Ammon's horn (tissue), 1 donor: ENCODE results near the gene CBX4.

Experiments
- DNase-seq: peaks from one replicate; pipeline ENCODE4 v3.0.0-alpha.2; 2016; ENCODE audit warnings: low spot score

The CBX4 gene

GRCh38 chr17:79829004-79829403 lies 10.2 kb downstream of the CBX4 start:
- DNase-seq, result no peak

GRCh38 chr17:79826841-79827578 lies 12.2 kb downstream of the CBX4 start:
- no peak for DNase-seq

- DNase-seq, result peak; percentile 58
Measured at GRCh38 chr17:79826204-79826680, 13.0 kb downstream of the CBX4 start.

- no peak for DNase-seq
Measured at GRCh38 chr17:79825580-79825921, 13.7 kb downstream of the CBX4 start.

GRCh38 chr17:79824893-79825579 lies 14.2 kb downstream of the CBX4 start:
- no peak for DNase-seq

GRCh38 chr17:79824234-79824633 lies 15.0 kb downstream of the CBX4 start:
- DNase-seq, result no peak

- DNase-seq, result no peak
Measured at GRCh38 chr17:79822583-79823124, 16.6 kb downstream of the CBX4 start.

- no peak for DNase-seq
Measured at GRCh38 chr17:79821331-79822095, 17.7 kb downstream of the CBX4 start.

- DNase-seq, result no peak
Measured at GRCh38 chr17:79820959-79821330, 18.3 kb downstream of the CBX4 start.

- DNase-seq, result no peak
Measured at GRCh38 chr17:79819534-79820276, 19.5 kb downstream of the CBX4 start.

- no peak for DNase-seq
Measured at GRCh38 chr17:79819085-79819484, 20.2 kb downstream of the CBX4 start.

GRCh38 chr17:79818026-79818758 lies 21.0 kb downstream of the CBX4 start:
- DNase-seq, result no peak

GRCh38 chr17:79815836-79816461 lies 23.3 kb downstream of the CBX4 start:
- no peak for DNase-seq

GRCh38 chr17:79814974-79815835 lies 24.0 kb downstream of the CBX4 start:
- no peak for DNase-seq

GRCh38 chr17:79814127-79814973 lies 24.9 kb downstream of the CBX4 start:
- DNase-seq, result no peak

- no peak for DNase-seq
Measured at GRCh38 chr17:79813297-79814126, 25.7 kb downstream of the CBX4 start.

- DNase-seq, result no peak
Measured at GRCh38 chr17:79812353-79813258, 26.6 kb downstream of the CBX4 start.
